ENCODE measurements around the gene FAM234B. TPM values are rescaled to one million over a fixed set of nuclear protein-coding genes. Genes with fewer than 3 reads are reported as not detected.
"Not testable (repeated sequence)": the region's sequence is repeated elsewhere in the genome, so short reads cannot be mapped to it uniquely, and the experiment has no call there.

The FAM234B gene
- total RNA-seq, 1 donor from 2014 or later: 3.7 TPM

- Histone ChIP-seq H3K9me3 (ENCODE audit: control insufficient read depth in 3 of 3, low read length in 3 of 3) (no peaks in the 10 kb centered on the region), H3K36me3 (ENCODE audit: control insufficient read depth in 3 of 3, insufficient read depth in 3 of 3, low read length in 3 of 3) (peaks cover 28 to 48% (median 37%) of the 10 kb centered on the region in 3 donors), H3K9ac (ENCODE audit: low read depth in 1 of 3, low read length in 3 of 3) (no peak overlapping the region)
Observed at GRCh38 chr12:13071305-13072280, 27.4 kb downstream of the FAM234B start.

GRCh38 chr12:13073173-13073572, 29.0 kb downstream of the FAM234B start:
- H3K9ac ChIP-seq (ENCODE audit: low read depth in 1 of 3, low read length in 3 of 3): no peak overlapping the region
- H3K27ac ChIP-seq (ENCODE audit: low read depth, low read length): no peak overlapping the region
- peaks cover 24 to 45% (median 31%) of the 10 kb centered on the region in 3 donors for H3K36me3 ChIP-seq (ENCODE audit: control insufficient read depth in 3 of 3, insufficient read depth in 3 of 3, low read length in 3 of 3)
- no peak overlapping the region for H3K4me3 ChIP-seq (ENCODE audit: low read length in 3 of 3)
- H3K27me3 ChIP-seq (ENCODE audit: control insufficient read depth in 3 of 3, insufficient read depth in 3 of 3, low read length in 3 of 3): no peaks in the 10 kb centered on the region
- H3K9me3 ChIP-seq (ENCODE audit: control insufficient read depth in 3 of 3, low read length in 3 of 3): no peaks in the 10 kb centered on the region
- no peaks in the 10 kb centered on the region for H3K4me1 ChIP-seq (ENCODE audit: control insufficient read depth in 3 of 3, insufficient read depth in 3 of 3, low read length in 3 of 3)

More at GRCh38 chr12:13071305-13072280, 27.4 kb downstream of the FAM234B start:
- Histone ChIP-seq H3K4me3 (ENCODE audit: low read length in 3 of 3) (no peak overlapping the region), H3K27ac (ENCODE audit: low read depth, low read length) (no peak overlapping the region), H3K27me3 (ENCODE audit: control insufficient read depth in 3 of 3, insufficient read depth in 3 of 3, low read length in 3 of 3) (no peaks in the 10 kb centered on the region), H3K4me1 (ENCODE audit: control insufficient read depth in 3 of 3, insufficient read depth in 3 of 3, low read length in 3 of 3) (no peaks in the 10 kb centered on the region)

GRCh38 chr12:13074396-13075117, 30.4 kb downstream of the FAM234B start:
- H3K4me1 ChIP-seq (ENCODE audit: control insufficient read depth in 3 of 3, insufficient read depth in 3 of 3, low read length in 3 of 3): no peaks in the 10 kb centered on the region
- H3K9me3 ChIP-seq (ENCODE audit: control insufficient read depth in 3 of 3, low read length in 3 of 3): no peaks in the 10 kb centered on the region
- no peaks in the 10 kb centered on the region for H3K27me3 ChIP-seq (ENCODE audit: control insufficient read depth in 3 of 3, insufficient read depth in 3 of 3, low read length in 3 of 3)
- no peak overlapping the region for H3K9ac ChIP-seq (ENCODE audit: low read depth in 1 of 3, low read length in 3 of 3)
- no peak overlapping the region for H3K27ac ChIP-seq (ENCODE audit: low read depth, low read length)
- H3K36me3 ChIP-seq (ENCODE audit: control insufficient read depth in 3 of 3, insufficient read depth in 3 of 3, low read length in 3 of 3): peaks cover 21 to 41% (median 24%) of the 10 kb centered on the region in 3 donors
- H3K4me3 ChIP-seq (ENCODE audit: low read length in 3 of 3): no peak overlapping the region

GRCh38 chr12:13075118-13075480, 30.9 kb downstream of the FAM234B start:
- H3K36me3 ChIP-seq (ENCODE audit: control insufficient read depth in 3 of 3, insufficient read depth in 3 of 3, low read length in 3 of 3): peaks cover 23 to 43% (median 26%) of the 10 kb centered on the region in 3 donors
- H3K9ac ChIP-seq (ENCODE audit: low read depth in 1 of 3, low read length in 3 of 3): no peak overlapping the region
- no peak overlapping the region for H3K27ac ChIP-seq (ENCODE audit: low read depth, low read length)
- H3K27me3 ChIP-seq (ENCODE audit: control insufficient read depth in 3 of 3, insufficient read depth in 3 of 3, low read length in 3 of 3): no peaks in the 10 kb centered on the region
- H3K4me3 ChIP-seq (ENCODE audit: low read length in 3 of 3): no peak overlapping the region
- H3K4me1 ChIP-seq (ENCODE audit: control insufficient read depth in 3 of 3, insufficient read depth in 3 of 3, low read length in 3 of 3): no peaks in the 10 kb centered on the region
- no peaks in the 10 kb centered on the region for H3K9me3 ChIP-seq (ENCODE audit: control insufficient read depth in 3 of 3, low read length in 3 of 3)

- Histone ChIP-seq H3K4me1 (ENCODE audit: control insufficient read depth in 3 of 3, insufficient read depth in 3 of 3, low read length in 3 of 3) (no peaks in the 10 kb centered on the region), H3K4me3 (ENCODE audit: low read length in 3 of 3) (no peak overlapping the region), H3K9ac (ENCODE audit: low read depth in 1 of 3, low read length in 3 of 3) (no peak overlapping the region), H3K36me3 (ENCODE audit: control insufficient read depth in 3 of 3, insufficient read depth in 3 of 3, low read length in 3 of 3) (peaks cover 22 to 39% (median 24%) of the 10 kb centered on the region in 3 donors), H3K27me3 (ENCODE audit: control insufficient read depth in 3 of 3, insufficient read depth in 3 of 3, low read length in 3 of 3) (no peaks in the 10 kb centered on the region), H3K9me3 (ENCODE audit: control insufficient read depth in 3 of 3, low read length in 3 of 3) (no peaks in the 10 kb centered on the region), H3K27ac (ENCODE audit: low read depth, low read length) (no peak overlapping the region)
Observed at GRCh38 chr12:13075786-13076570, 31.8 kb downstream of the FAM234B start.

GRCh38 chr12:13079440-13079906, 35.3 kb downstream of the FAM234B start:
- no peak overlapping the region for H3K4me3 ChIP-seq (ENCODE audit: low read length in 3 of 3)
- H3K27me3 ChIP-seq (ENCODE audit: control insufficient read depth in 3 of 3, insufficient read depth in 3 of 3, low read length in 3 of 3): no peaks in the 10 kb centered on the region
- peaks cover 19 to 22% (median 21%) of the 10 kb centered on the region in 3 donors for H3K36me3 ChIP-seq (ENCODE audit: control insufficient read depth in 3 of 3, insufficient read depth in 3 of 3, low read length in 3 of 3)
- H3K9ac ChIP-seq (ENCODE audit: low read depth in 1 of 3, low read length in 3 of 3): no peak overlapping the region
- H3K27ac ChIP-seq (ENCODE audit: low read depth, low read length): no peak overlapping the region
- H3K4me1 ChIP-seq (ENCODE audit: control insufficient read depth in 3 of 3, insufficient read depth in 3 of 3, low read length in 3 of 3): no peaks in the 10 kb centered on the region
- H3K9me3 ChIP-seq (ENCODE audit: control insufficient read depth in 3 of 3, low read length in 3 of 3): no peaks in the 10 kb centered on the region

- Histone ChIP-seq H3K36me3 (ENCODE audit: control insufficient read depth in 3 of 3, insufficient read depth in 3 of 3, low read length in 3 of 3) (peaks cover 14 to 19% (median 15%) of the 10 kb centered on the region in 3 donors), H3K9me3 (ENCODE audit: control insufficient read depth in 3 of 3, low read length in 3 of 3) (no peaks in the 10 kb centered on the region), H3K27ac (ENCODE audit: low read depth, low read length) (no peak overlapping the region), H3K4me1 (ENCODE audit: control insufficient read depth in 3 of 3, insufficient read depth in 3 of 3, low read length in 3 of 3) (no peaks in the 10 kb centered on the region), H3K27me3 (ENCODE audit: control insufficient read depth in 3 of 3, insufficient read depth in 3 of 3, low read length in 3 of 3) (no peaks in the 10 kb centered on the region), H3K9ac (ENCODE audit: low read depth in 1 of 3, low read length in 3 of 3) (no peak overlapping the region), H3K4me3 (ENCODE audit: low read length in 3 of 3) (no peak overlapping the region)
Observed at GRCh38 chr12:13080266-13080665, 36.1 kb downstream of the FAM234B start.

- Histone ChIP-seq H3K36me3 (ENCODE audit: control insufficient read depth in 3 of 3, insufficient read depth in 3 of 3, low read length in 3 of 3) (peaks cover 6 to 12% (median 11%) of the 10 kb centered on the region in 3 donors), H3K27ac (ENCODE audit: low read depth, low read length) (no peak overlapping the region)
Observed at GRCh38 chr12:13082861-13083260, 38.7 kb downstream of the FAM234B start.

GRCh38 chr12:13083638-13084037, 39.5 kb downstream of the FAM234B start:
- not testable (repeated sequence) for H3K9ac ChIP-seq (ENCODE audit: low read depth in 1 of 3, low read length in 3 of 3); H3K27me3 ChIP-seq (ENCODE audit: control insufficient read depth in 3 of 3, insufficient read depth in 3 of 3, low read length in 3 of 3); H3K9me3 ChIP-seq (ENCODE audit: control insufficient read depth in 3 of 3, low read length in 3 of 3); H3K27ac ChIP-seq (ENCODE audit: low read depth, low read length); H3K4me3 ChIP-seq (ENCODE audit: low read length in 3 of 3); H3K4me1 ChIP-seq (ENCODE audit: control insufficient read depth in 3 of 3, insufficient read depth in 3 of 3, low read length in 3 of 3)
- H3K36me3 ChIP-seq (ENCODE audit: control insufficient read depth in 3 of 3, insufficient read depth in 3 of 3, low read length in 3 of 3): peaks cover 6 to 12% (median 11%) of the 10 kb centered on the region in 3 donors

More at GRCh38 chr12:13082861-13083260, 38.7 kb downstream of the FAM234B start:
- Histone ChIP-seq H3K9me3 (ENCODE audit: control insufficient read depth in 3 of 3, low read length in 3 of 3) (no peaks in the 10 kb centered on the region), H3K27me3 (ENCODE audit: control insufficient read depth in 3 of 3, insufficient read depth in 3 of 3, low read length in 3 of 3) (no peaks in the 10 kb centered on the region), H3K4me1 (ENCODE audit: control insufficient read depth in 3 of 3, insufficient read depth in 3 of 3, low read length in 3 of 3) (no peaks in the 10 kb centered on the region), H3K4me3 (ENCODE audit: low read length in 3 of 3) (no peak overlapping the region), H3K9ac (ENCODE audit: low read depth in 1 of 3, low read length in 3 of 3) (no peak overlapping the region)

All from skeletal muscle tissue (tissue), 4 donors.